Natural killer cell (primary cell): ENCODE results near the gene TEX264. TPM values are rescaled to one million over a fixed set of nuclear protein-coding genes. Genes with fewer than 3 reads are reported as not detected.
A peak's percentile ranks its signal among the peaks of the same experiment; 100 is the strongest.

Source experiments
- ATAC-seq, 3 donors: fragments of 150-1000 bp in 2 of 3; fragments of 200-7000 bp in 1 of 3; cut with Tn5 transposase; 1 replicate in 1 of 3; 2 replicates in 2 of 3; pipeline ENCODE4 v1.10.0; 2021; ENCODE audit warnings: mild to moderate bottlenecking in 2 of 3, moderate library complexity in 2 of 3
- DNase-seq, 2 donors: peaks; one replicate each; pipeline versions ENCODE4 v3.0.0 to v3.0.0-alpha.2; 2013 to 2021; ENCODE audit warnings: mixed read lengths in 1 of 2
- H3K27ac ChIP-seq: one replicate; pipeline ENCODE4 v1.5.1; 2013; ENCODE audit warnings: mild to moderate bottlenecking, low read length
- H3K27me3 ChIP-seq: one replicate; pipeline ENCODE4 v1.6.1; 2013; ENCODE audit warnings: low read length; ENCODE audit not compliant: control insufficient read depth, insufficient read depth
- H3K36me3 ChIP-seq: one replicate; pipeline ENCODE4 v1.6.1; 2013; ENCODE audit warnings: low read length; ENCODE audit not compliant: control insufficient read depth, insufficient read depth
- H3K4me1 ChIP-seq: one replicate; pipeline ENCODE4 v1.6.1; 2013; ENCODE audit warnings: low read length; ENCODE audit not compliant: control insufficient read depth, insufficient read depth
- H3K4me3 ChIP-seq: one replicate; pipeline ENCODE4 v1.5.1; 2013; ENCODE audit warnings: low read length
- H3K9me3 ChIP-seq: one replicate; pipeline ENCODE4 v1.6.1; 2013; ENCODE audit warnings: low read length; ENCODE audit not compliant: control insufficient read depth, insufficient read depth
- H3K27ac Mint-ChIP-seq, 2 donors: one replicate each; pipeline ENCODE4 v1.8.0; 2022; ENCODE audit warnings: mild to moderate bottlenecking in 2 of 2, mixed read lengths in 2 of 2, moderate library complexity in 1 of 2
- H3K27me3 Mint-ChIP-seq, 2 donors: one replicate each; pipeline ENCODE4 v1.8.0; 2022; ENCODE audit warnings: low read depth in 2 of 2, mixed read lengths in 2 of 2
- H3K36me3 Mint-ChIP-seq: one replicate; pipeline ENCODE4 v1.8.0; 2022; ENCODE audit warnings: mixed read lengths
- H3K4me1 Mint-ChIP-seq, 2 donors: one replicate each; pipeline ENCODE4 v1.8.0; 2022; ENCODE audit warnings: mixed read lengths in 2 of 2
- H3K4me3 Mint-ChIP-seq: one replicate; pipeline ENCODE4 v1.8.0; 2022; ENCODE audit warnings: mild to moderate bottlenecking, moderate library complexity, mixed read lengths
- H3K9me3 Mint-ChIP-seq, 2 donors: one replicate each; pipeline ENCODE4 v1.8.0; 2022; ENCODE audit warnings: mixed read lengths in 2 of 2
- WGBS: methylation state at CpG from one replicate; pipeline ENCODE4 v1.1.7; 2013; ENCODE audit warnings: missing lambda C conversion rate; ENCODE audit not compliant: insufficient coverage; 5-methylcytosine and 5-hydroxymethylcytosine counted together
- intact Hi-C: fragments of 100-400 bp; cut with micrococcal nuclease; formaldehyde crosslinking; loops from one replicate; pipeline ENCODE4 v1.14.2; 2022
- total RNA-seq, 4 donors: library from RNA; stranded (reverse); fragments of 120-200 nt in 1 of 4; gene quantifications; one replicate each; pipeline versions ENCODE4 v1.2.3 to v1.2.4, GENCODE V29; 2013 to 2022
- TF ChIP-seq, protein P1 (sequence below): fragments of 200-600 bp; IDR thresholded peaks from one replicate; pipeline ENCODE4 v1.8.0; 2022; ENCODE audit warnings: antibody characterized with exemption

TEX264 gene
- total RNA-seq, 3 donors from 2014 or later (not counting 1 experiment from before 2014, with no cell fraction given), result 41.1 to 46.8 (median 45.4) TPM

- Histone ChIP-seq H3K27me3 (no peaks in the 10 kb centered on the region), H3K9me3 (no peaks in the 10 kb centered on the region), H3K36me3 (peaks cover 22% of the 10 kb centered on the region), H3K4me3 (no peak overlapping the region), H3K4me1 (peaks cover 93% of the 10 kb centered on the region), H3K27ac (no peak overlapping the region)
- H3K4me1 Mint-ChIP-seq, result peaks cover 75 to 92% of the 10 kb centered on the region in 2 donors
- H3K36me3 Mint-ChIP-seq, result no peaks in the 10 kb centered on the region
- H3K4me3 Mint-ChIP-seq, result no peak overlapping the region
- TF ChIP-seq, protein P1, sequence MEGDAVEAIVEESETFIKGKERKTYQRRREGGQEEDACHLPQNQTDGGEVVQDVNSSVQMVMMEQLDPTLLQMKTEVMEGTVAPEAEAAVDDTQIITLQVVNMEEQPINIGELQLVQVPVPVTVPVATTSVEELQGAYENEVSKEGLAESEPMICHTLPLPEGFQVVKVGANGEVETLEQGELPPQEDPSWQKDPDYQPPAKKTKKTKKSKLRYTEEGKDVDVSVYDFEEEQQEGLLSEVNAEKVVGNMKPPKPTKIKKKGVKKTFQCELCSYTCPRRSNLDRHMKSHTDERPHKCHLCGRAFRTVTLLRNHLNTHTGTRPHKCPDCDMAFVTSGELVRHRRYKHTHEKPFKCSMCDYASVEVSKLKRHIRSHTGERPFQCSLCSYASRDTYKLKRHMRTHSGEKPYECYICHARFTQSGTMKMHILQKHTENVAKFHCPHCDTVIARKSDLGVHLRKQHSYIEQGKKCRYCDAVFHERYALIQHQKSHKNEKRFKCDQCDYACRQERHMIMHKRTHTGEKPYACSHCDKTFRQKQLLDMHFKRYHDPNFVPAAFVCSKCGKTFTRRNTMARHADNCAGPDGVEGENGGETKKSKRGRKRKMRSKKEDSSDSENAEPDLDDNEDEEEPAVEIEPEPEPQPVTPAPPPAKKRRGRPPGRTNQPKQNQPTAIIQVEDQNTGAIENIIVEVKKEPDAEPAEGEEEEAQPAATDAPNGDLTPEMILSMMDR, result no peak
- WGBS, result 66% methylated on average over 2 of the region's 2 CpGs
- ATAC-seq (no peak), DNase-seq (no peak)
- peak overlapping the region in 1 of 2 donors; percentile 91 for H3K27ac Mint-ChIP-seq
- intact Hi-C loops, result loop anchor here (2.0 kb wide), 1 partner anchor 293 kb away; the partner anchor contains the start of gene RBM15B
- no peaks in the 10 kb centered on the region for H3K27me3 Mint-ChIP-seq
- no peaks in the 10 kb centered on the region for H3K9me3 Mint-ChIP-seq
Observed at GRCh38 chr3:51683566-51683965, 12.5 kb downstream of the TEX264 start.

DNA sequence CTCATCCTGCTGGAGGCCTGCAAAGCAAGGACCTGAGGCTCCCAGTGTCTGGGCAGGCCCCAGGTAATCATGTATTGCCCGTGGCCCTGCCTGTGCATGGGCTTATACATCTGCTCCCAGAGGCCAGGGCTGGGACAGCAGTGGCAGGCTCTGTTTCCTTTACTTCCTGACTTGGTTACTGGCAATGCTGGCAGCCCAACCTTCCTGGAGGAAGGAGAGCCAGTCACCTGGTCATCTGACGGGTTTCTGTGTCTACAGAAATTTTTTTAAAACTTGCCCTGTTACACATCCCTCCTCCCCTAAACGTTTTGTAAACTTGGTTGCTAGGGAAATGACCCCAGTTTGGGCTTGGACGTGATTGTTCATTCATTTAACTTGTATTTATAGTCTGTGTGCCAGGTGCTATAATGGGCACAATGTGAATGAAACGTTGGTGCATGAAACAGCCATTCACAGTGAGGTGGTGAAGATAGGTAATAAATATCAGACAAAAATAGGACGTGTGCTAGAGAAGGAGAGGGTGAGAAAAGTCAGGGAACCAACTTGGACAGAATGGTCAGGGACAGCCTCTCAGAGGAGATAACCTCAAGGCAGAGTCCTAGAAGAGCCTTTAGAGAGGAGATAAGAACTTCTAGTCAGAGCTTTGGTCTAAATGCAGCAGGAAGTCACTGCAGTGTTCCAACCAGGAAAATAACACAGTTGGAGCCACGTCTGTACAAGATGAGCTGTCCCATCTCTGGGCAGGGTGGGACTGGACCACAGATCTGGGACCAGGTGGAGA lies 14.1 kb downstream of the TEX264 start:
- H3K4me1 ChIP-seq, result peaks cover 91% of the 10 kb centered on the region
- peaks cover 24% of the 10 kb centered on the region for H3K36me3 ChIP-seq
- intact Hi-C loops, result no loop called here
- TF ChIP-seq, protein P1, result no peak
- H3K4me3 ChIP-seq, result no peak overlapping the region
- Mint-ChIP-seq H3K9me3 (no peaks in the 10 kb centered on the region), H3K36me3 (no peaks in the 10 kb centered on the region), H3K4me3 (peak overlapping the region; percentile 88), H3K27ac (peak overlapping the region; percentile 91 to 97), H3K4me1 (peaks cover 74 to 86% of the 10 kb centered on the region in 2 donors), H3K27me3 (no peaks in the 10 kb centered on the region)
- ATAC-seq, result no peak
- H3K27ac ChIP-seq, result peak overlapping the region; percentile 97
- DNase-seq, result peak in 1 of 2 donors; percentile 38
- 46% methylated on average over 6 of the region's 7 CpGs for WGBS
- H3K27me3 ChIP-seq, result no peaks in the 10 kb centered on the region
- H3K9me3 ChIP-seq, result no peaks in the 10 kb centered on the region

DNA sequence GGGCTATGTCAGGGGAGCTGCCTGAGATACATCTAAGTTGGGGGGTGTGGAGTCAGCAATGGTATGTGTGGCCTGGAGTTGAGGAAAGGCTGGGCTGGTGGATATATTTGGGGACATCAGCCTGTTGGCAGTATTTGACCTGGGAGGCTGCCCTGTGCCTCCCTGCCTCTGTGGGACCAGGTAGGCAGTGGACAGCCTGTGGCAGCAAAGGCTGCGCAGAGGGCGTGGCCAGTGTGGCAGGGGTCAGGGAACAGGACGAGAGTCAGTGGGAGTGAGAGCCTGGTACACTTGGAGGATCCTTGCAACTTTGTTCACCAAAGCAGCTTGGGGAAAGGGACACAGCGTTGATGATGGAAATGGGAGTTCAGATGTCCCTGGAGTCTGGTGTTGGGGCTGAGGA lies 15.0 kb downstream of the TEX264 start:
- Mint-ChIP-seq H3K4me3 (peak overlapping the region; percentile 88), H3K27ac (peak overlapping the region; percentile 91 to 97), H3K9me3 (no peaks in the 10 kb centered on the region), H3K36me3 (no peaks in the 10 kb centered on the region), H3K27me3 (no peaks in the 10 kb centered on the region), H3K4me1 (peaks cover 67 to 77% of the 10 kb centered on the region in 2 donors)
- peaks cover 82% of the 10 kb centered on the region for H3K4me1 ChIP-seq
- H3K36me3 ChIP-seq, result peaks cover 29% of the 10 kb centered on the region
- WGBS, result 65% methylated on average over 4 of the region's 4 CpGs
- ATAC-seq (no peak), DNase-seq (peak in 1 of 2 donors; percentile 23)
- TF ChIP-seq, protein P1, result no peak
- no peak overlapping the region for H3K4me3 ChIP-seq
- peak overlapping the region; percentile 97 for H3K27ac ChIP-seq
- H3K9me3 ChIP-seq, result no peaks in the 10 kb centered on the region
- no peaks in the 10 kb centered on the region for H3K27me3 ChIP-seq
- intact Hi-C loops, result loop anchor here (2.0 kb wide), 1 partner anchor 15 kb away; the partner anchor contains the start of gene TEX264
